Endothelial cell of umbilical vein (primary cell): ENCODE results near the gene ADCY5.

Source experiments
- CTCF ChIP-seq, 2 donors: IDR thresholded peaks; 1 replicate in 1 of 2; 2 replicates in 1 of 2; pipeline ENCODE4 v1.5.1; 2011; ENCODE audit warnings: low read length in 2 of 2, mild to moderate bottlenecking in 2 of 2, moderate library complexity in 2 of 2, control low read depth in 1 of 2, inconsistent platforms in 1 of 2, low read depth in 1 of 2; ENCODE audit not compliant: insufficient read depth in 1 of 2; ENCODE audit errors: extremely low read depth in 1 of 2
- EZH2 ChIP-seq: IDR thresholded peaks from 2 replicates; pipeline ENCODE4 v1.6.1; 2012; ENCODE audit warnings: borderline replicate concordance, low read depth, mild to moderate bottlenecking, moderate library complexity, low read length, inconsistent platforms; ENCODE audit not compliant: severe bottlenecking
- POLR2A ChIP-seq: IDR thresholded peaks from 2 replicates; pipeline ENCODE4 v1.6.1; 2012; ENCODE audit warnings: low read depth, mild to moderate bottlenecking, control low read depth, low read length

DNA sequence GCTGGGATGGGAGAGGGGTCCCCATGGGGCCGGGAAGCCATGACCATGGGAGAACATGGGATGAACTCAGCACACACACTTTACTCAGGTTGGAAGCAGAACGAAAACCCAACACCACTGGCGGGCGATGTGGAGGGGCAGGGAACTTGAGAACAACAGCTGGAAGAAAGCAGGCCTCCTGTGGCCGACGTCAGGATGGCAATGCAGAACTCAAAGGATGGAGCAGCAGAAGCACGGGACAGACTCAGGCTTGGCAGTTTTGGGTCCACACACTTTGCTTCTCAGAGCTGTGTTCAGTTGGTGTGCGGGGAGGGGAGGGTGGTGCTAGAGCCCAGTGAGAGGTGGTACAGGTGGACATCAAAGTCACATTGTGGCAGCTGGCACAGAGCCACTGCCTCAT lies 166.4 kb downstream of the ADCY5 start:
- TF ChIP-seq POLR2A = no peak
- no peak for TF ChIP-seq CTCF (IDR thresholded peaks at IDR 0.05; ENCODE audit: extremely low read depth in 1 of 2, insufficient read depth in 1 of 2, low read depth in 1 of 2, low read length in 2 of 2)
- no peak for TF ChIP-seq EZH2
